OCI-LY1 (cell line): Measurements from ENCODE around the gene GPR26.

Source experiments
- H2AFZ ChIP-seq: fragments of 200-600 bp; sonication (generic), shearing (Covaris generic); 2 replicates; pipeline ENCODE4 v1.6.0; 2014; ENCODE audit warnings: antibody characterized with exemption, mild to moderate bottlenecking, low read length
- H3F3A ChIP-seq: fragments of 200-600 bp; sonication (generic), shearing (Covaris generic); 2 replicates; pipeline ENCODE4 v1.6.0; 2014; ENCODE audit warnings: mild to moderate bottlenecking, antibody characterized with exemption, low read length, moderate library complexity; ENCODE audit not compliant: insufficient read depth
- H3K27ac ChIP-seq: fragments of 200-600 bp; sonication (generic); 2 replicates; pipeline ENCODE4 v1.5.1; 2014; ENCODE audit warnings: low read length, mixed run types, mild to moderate bottlenecking, low read depth; ENCODE audit not compliant: poor library complexity, severe bottlenecking
- H3K27me3 ChIP-seq: fragments of 200-600 bp; sonication (generic); 2 replicates; pipeline ENCODE4 v1.6.0; 2014; ENCODE audit warnings: antibody characterized with exemption, mild to moderate bottlenecking, low read length, moderate library complexity; ENCODE audit not compliant: insufficient read depth
- H3K36me3 ChIP-seq: fragments of 200-600 bp; sonication (generic); 2 replicates; pipeline ENCODE4 v1.6.1; 2014; ENCODE audit warnings: mild to moderate bottlenecking, antibody characterized with exemption, low read length, moderate library complexity, mixed read lengths; ENCODE audit not compliant: insufficient read depth
- H3K4me1 ChIP-seq: fragments of 200-600 bp; sonication (generic); 2 replicates; pipeline ENCODE4 v1.5.1; 2014; ENCODE audit warnings: mild to moderate bottlenecking, low read length, moderate library complexity; ENCODE audit not compliant: insufficient read depth, severe bottlenecking
- H3K4me2 ChIP-seq: fragments of 200-600 bp; sonication (generic), shearing (Covaris generic); 2 replicates; pipeline ENCODE4 v1.6.1; 2014; ENCODE audit warnings: low read length
- H3K4me3 ChIP-seq: fragments of 200-600 bp; sonication (generic); 2 replicates; pipeline ENCODE4 v1.5.1; 2014; ENCODE audit warnings: low read length, low read depth, mild to moderate bottlenecking, mixed read lengths; ENCODE audit not compliant: poor library complexity, severe bottlenecking
- H3K79me2 ChIP-seq: fragments of 200-600 bp; shearing (Covaris generic); 2 replicates; pipeline ENCODE4 v1.6.1; 2016; ENCODE audit warnings: mixed run types, low read length, mixed read lengths; ENCODE audit not compliant: insufficient read depth
- H3K9ac ChIP-seq: fragments of 200-600 bp; sonication (generic), shearing (Covaris generic); 2 replicates; pipeline ENCODE4 v1.6.1; 2014; ENCODE audit warnings: mild to moderate bottlenecking, low read length, mixed read lengths
- H3K9me2 ChIP-seq: fragments of 200-600 bp; sonication (generic), shearing (Covaris generic); 2 replicates; pipeline ENCODE4 v1.6.1; 2014; ENCODE audit warnings: low read depth, mild to moderate bottlenecking, low read length, mixed read lengths
- H3K9me3 ChIP-seq: fragments of 200-600 bp; shearing (Covaris generic); 2 replicates; pipeline ENCODE4 v1.6.1; 2014; ENCODE audit warnings: low read length, mixed read lengths
- H4K20me1 ChIP-seq: fragments of 200-600 bp; sonication (generic), shearing (Covaris generic); 2 replicates; pipeline ENCODE4 v1.6.0; 2016; ENCODE audit warnings: mild to moderate bottlenecking, low read length; ENCODE audit not compliant: insufficient read depth
- CTCF ChIP-seq: fragments of 200-600 bp; sonication (generic), shearing (Covaris generic); IDR thresholded peaks from 2 replicates; pipeline ENCODE4 v1.5.1; 2017; ENCODE audit warnings: mild to moderate bottlenecking, antibody characterized with exemption, low read length, moderate library complexity, mixed read lengths
- EZH2 ChIP-seq: fragments of 200-600 bp; sonication (generic), shearing (Covaris generic); IDR thresholded peaks from 2 replicates; pipeline ENCODE4 v1.8.0; 2017; ENCODE audit warnings: borderline replicate concordance, mixed run types, mild to moderate bottlenecking, antibody characterized with exemption, low read length, moderate library complexity, mixed read lengths

The GPR26 gene

GRCh38 chr10:123685260-123685659, 19.1 kb downstream of the GPR26 start:
- Histone ChIP-seq H3K79me2 (no peaks in the 10 kb centered on the region), H3K27ac (no peak overlapping the region), H3K9me2 (no peaks in the 10 kb centered on the region), H3K27me3 (no peaks in the 10 kb centered on the region; the same call in 1 of the 2 replicates), H3K4me3 (no peak overlapping the region), H2AFZ (no peak overlapping the region), H3K9me3 (no peaks in the 10 kb centered on the region), H3F3A (no peaks in the 10 kb centered on the region), H3K9ac (no peak overlapping the region), H3K4me1 (no peaks in the 10 kb centered on the region), H3K4me2 (no peak overlapping the region), H3K36me3 (no peaks in the 10 kb centered on the region), H4K20me1 (no peaks in the 10 kb centered on the region)
- TF ChIP-seq CTCF (no peak), EZH2 (no peak)

GRCh38 chr10:123687758-123688157, 21.6 kb downstream of the GPR26 start:
- Histone ChIP-seq H2AFZ (no peak overlapping the region), H3K79me2 (no peaks in the 10 kb centered on the region), H3K4me1 (no peaks in the 10 kb centered on the region), H3K9ac (no peak overlapping the region), H3K9me2 (no peaks in the 10 kb centered on the region), H3F3A (no peaks in the 10 kb centered on the region), H3K27ac (no peak overlapping the region), H4K20me1 (no peaks in the 10 kb centered on the region), H3K9me3 (no peaks in the 10 kb centered on the region), H3K27me3 (no peaks in the 10 kb centered on the region; the same call in 1 of the 2 replicates), H3K4me3 (no peak overlapping the region), H3K36me3 (no peaks in the 10 kb centered on the region), H3K4me2 (no peak overlapping the region)
- TF ChIP-seq CTCF, result no peak; the same call in 1 of the 2 replicates
- TF ChIP-seq EZH2, result no peak

- H3K79me2 ChIP-seq, result no peaks in the 10 kb centered on the region
- H4K20me1 ChIP-seq, result no peaks in the 10 kb centered on the region
- H3K27me3 ChIP-seq, result no peaks in the 10 kb centered on the region; the same call in 1 of the 2 replicates
- no peak overlapping the region for H2AFZ ChIP-seq
- no peak overlapping the region for H3K27ac ChIP-seq
- H3K9me2 ChIP-seq, result no peaks in the 10 kb centered on the region
- H3K4me3 ChIP-seq, result no peak overlapping the region
- no peak overlapping the region for H3K4me2 ChIP-seq
- no peak overlapping the region for H3K9ac ChIP-seq
- no peaks in the 10 kb centered on the region for H3K4me1 ChIP-seq
- H3K36me3 ChIP-seq, result no peaks in the 10 kb centered on the region
- H3F3A ChIP-seq, result no peaks in the 10 kb centered on the region
- H3K9me3 ChIP-seq, result no peaks in the 10 kb centered on the region
- TF ChIP-seq EZH2, result no peak
- no peak for TF ChIP-seq CTCF
These were observed 23.7 kb downstream of the GPR26 start for GRCh38 chr10:123689880-123690279.
